Choroid plexus epithelial cell (primary cell): ENCODE results near the gene NIPAL3.
"Not testable (repeated sequence)": the region's sequence is repeated elsewhere in the genome, so short reads cannot be mapped to it uniquely, and the experiment has no call there.

Source experiments
- DNase-seq: peaks from one replicate; pipeline ENCODE4 v3.0.0-alpha.2; 2010; ENCODE audit warnings: low read depth
- H3K4me3 ChIP-seq: 2 replicates; pipeline ENCODE4 v1.5.1; 2011; ENCODE audit warnings: low read depth, mild to moderate bottlenecking, control low read depth, low read length, moderate library complexity
- CTCF ChIP-seq: conservative IDR thresholded peaks from 2 replicates; pipeline ENCODE4 v1.5.1; 2011; ENCODE audit warnings: low read depth, mild to moderate bottlenecking, control low read depth, inconsistent platforms, low read length, moderate library complexity

The NIPAL3 gene

GRCh38 chr1:24441996-24442668 lies 26.5 kb downstream of the NIPAL3 start:
- H3K4me3 ChIP-seq = no peak overlapping the region
- no peak for TF ChIP-seq CTCF
- DNase-seq = no peak

- H3K4me3 ChIP-seq = no peak overlapping the region
- no peak for DNase-seq
- TF ChIP-seq CTCF = no peak
Measured at GRCh38 chr1:24442764-24443163, 27.2 kb downstream of the NIPAL3 start.

GRCh38 chr1:24443241-24443656 lies 27.6 kb downstream of the NIPAL3 start:
- TF ChIP-seq CTCF = no peak
- H3K4me3 ChIP-seq = no peak overlapping the region
- DNase-seq = no peak

GRCh38 chr1:24446446-24446845 lies 30.8 kb downstream of the NIPAL3 start:
- DNase-seq, H3K4me3 ChIP-seq: not testable (repeated sequence)

GRCh38 chr1:24450316-24450715 lies 34.7 kb downstream of the NIPAL3 start:
- no peak for DNase-seq
- TF ChIP-seq CTCF = no peak
- no peak overlapping the region for H3K4me3 ChIP-seq

GRCh38 chr1:24450857-24451397 lies 35.3 kb downstream of the NIPAL3 start:
- no peak overlapping the region for H3K4me3 ChIP-seq
- no peak for TF ChIP-seq CTCF
- no peak for DNase-seq

- H3K4me3 ChIP-seq = no peak overlapping the region
- no peak for DNase-seq
- TF ChIP-seq CTCF = no peak
Measured at GRCh38 chr1:24451746-24452145, 36.1 kb downstream of the NIPAL3 start.
